GM12801 (cell line): ENCODE measurements around the gene ERICH3.

ENCODE experiments used
- TF ChIP-seq, protein P1 (sequence below): IDR thresholded peaks from one replicate; pipeline ENCODE4 v1.5.1; 2011; ENCODE audit warnings: control low read depth; ENCODE audit not compliant: insufficient read length; ENCODE audit errors: extremely low read depth

Gene ERICH3

DNA sequence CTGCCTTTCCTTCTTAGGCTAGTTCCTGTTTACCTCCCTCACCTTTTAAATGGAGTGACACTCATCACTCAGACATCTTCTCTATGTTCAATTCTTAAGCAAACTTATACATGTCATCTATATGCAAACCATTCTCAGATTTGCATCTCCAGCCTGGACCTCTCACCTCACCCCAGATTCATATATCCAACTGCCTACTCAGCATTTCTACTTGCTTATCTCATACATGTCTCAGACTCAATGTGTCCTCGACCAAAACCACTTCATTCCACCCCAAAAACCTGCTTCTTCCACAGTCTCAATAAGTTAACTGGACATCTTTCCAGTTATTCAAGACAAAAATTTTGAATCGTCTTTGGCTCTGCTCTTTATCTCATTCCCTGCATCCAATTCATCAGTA lies 62.6 kb downstream of the ERICH3 start:
- TF ChIP-seq, protein P1, sequence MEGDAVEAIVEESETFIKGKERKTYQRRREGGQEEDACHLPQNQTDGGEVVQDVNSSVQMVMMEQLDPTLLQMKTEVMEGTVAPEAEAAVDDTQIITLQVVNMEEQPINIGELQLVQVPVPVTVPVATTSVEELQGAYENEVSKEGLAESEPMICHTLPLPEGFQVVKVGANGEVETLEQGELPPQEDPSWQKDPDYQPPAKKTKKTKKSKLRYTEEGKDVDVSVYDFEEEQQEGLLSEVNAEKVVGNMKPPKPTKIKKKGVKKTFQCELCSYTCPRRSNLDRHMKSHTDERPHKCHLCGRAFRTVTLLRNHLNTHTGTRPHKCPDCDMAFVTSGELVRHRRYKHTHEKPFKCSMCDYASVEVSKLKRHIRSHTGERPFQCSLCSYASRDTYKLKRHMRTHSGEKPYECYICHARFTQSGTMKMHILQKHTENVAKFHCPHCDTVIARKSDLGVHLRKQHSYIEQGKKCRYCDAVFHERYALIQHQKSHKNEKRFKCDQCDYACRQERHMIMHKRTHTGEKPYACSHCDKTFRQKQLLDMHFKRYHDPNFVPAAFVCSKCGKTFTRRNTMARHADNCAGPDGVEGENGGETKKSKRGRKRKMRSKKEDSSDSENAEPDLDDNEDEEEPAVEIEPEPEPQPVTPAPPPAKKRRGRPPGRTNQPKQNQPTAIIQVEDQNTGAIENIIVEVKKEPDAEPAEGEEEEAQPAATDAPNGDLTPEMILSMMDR = no peak

DNA sequence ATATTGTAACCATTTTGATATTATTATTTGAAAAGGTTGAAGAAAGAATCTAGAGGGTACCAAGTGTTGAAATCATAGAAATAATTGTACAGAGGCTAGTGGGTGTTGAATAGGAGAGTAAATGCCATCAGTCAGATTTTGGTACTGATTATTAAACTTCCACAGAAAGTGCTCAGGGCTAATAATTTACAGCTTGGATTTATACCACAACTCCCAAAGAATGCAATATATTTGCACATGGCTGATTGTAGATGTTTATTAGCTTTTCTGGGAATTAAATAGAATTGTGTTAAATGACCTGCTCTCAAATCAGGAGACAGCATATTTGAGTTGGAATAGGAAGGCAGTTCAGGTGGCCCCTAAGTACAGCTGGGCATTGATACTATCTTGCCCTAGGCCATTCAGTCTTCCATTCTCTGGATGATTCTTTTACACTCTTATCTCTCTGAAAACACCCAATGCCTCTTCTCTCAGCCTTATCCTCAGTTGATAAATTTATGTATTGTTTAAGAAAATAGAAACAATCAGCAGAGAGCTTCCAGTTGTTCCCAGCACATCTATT lies 63.7 kb downstream of the ERICH3 start:
- TF ChIP-seq, protein P1 = no peak

GRCh38 chr1:74596717-74597116 lies 76.9 kb downstream of the ERICH3 start:
- TF ChIP-seq, protein P1 = no peak

- TF ChIP-seq, protein P1 = no peak
Measured at GRCh38 chr1:74593887-74594866, 79.4 kb downstream of the ERICH3 start.

DNA sequence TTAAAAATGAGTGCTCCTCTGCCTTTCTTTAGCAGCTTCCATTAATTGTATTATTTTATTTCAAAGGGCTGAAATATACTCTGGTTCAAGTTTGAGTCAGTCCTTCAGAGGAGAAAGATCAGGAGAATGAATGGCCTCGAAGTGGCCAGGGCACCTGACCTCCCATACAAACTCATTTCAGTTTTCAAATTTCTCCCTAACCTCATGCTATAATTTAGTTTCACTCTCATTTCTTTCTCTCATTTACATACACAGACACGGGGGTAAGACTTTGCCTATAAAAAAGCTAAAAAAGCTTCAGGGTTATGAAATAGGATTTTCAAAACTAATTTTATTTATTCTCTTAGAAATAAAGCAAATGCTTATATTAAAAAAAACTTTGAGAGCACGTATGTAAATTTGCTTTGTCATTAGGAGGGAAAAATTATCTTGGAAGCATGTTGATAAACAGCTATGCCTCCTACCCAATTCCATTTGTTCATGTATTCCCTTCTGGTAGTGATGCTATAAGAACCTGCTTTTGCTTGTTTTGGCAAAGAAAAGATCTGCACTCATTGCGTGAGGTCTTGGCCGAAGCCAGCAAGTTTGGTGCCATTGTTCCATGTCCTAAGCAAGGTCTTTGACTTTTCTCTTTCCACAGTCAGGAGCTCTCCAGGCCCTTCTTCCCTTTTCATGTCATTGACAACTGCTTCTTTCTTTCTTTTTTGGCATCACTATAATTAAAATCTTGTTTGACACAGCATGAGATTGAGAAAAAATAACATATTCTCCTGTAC lies 80.8 kb downstream of the ERICH3 start:
- TF ChIP-seq, protein P1 = no peak

DNA sequence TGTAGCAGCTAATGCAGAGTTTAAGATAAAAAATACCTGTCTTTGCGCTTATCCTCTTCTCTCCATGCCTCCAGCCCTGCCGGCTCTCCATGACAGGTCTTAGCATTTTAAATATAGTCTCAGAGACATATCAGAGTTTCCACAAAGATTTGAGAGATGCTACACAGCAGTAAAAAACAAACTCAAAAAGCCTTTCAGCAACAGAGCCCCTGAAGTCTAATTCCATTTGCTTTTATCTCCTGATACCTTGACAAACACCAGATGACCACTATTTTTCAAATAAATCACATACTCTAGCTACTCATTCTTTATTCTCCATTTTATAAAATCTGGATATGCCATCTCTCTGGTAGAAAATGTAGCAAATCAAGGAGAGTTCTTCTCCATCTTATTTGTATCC lies 81.6 kb downstream of the ERICH3 start:
- TF ChIP-seq, protein P1 = no peak

GRCh38 chr1:74590288-74590687 lies 83.3 kb downstream of the ERICH3 start:
- TF ChIP-seq, protein P1 = no peak
